Uterus (tissue), 4 donors: Measurements from ENCODE around the gene KIAA1328. TPM values are rescaled to one million over a fixed set of nuclear protein-coding genes. Genes with fewer than 3 reads are reported as not detected.

ENCODE experiments used
- DNase-seq, 2 donors: peaks; one replicate each; pipeline ENCODE4 v3.0.0-alpha.2; 2019 to 2020
- H3K27ac ChIP-seq, 2 donors: fragments of 200-600 bp; sonication (generic); 1 replicate in 1 of 2; 2 replicates in 1 of 2; pipeline ENCODE4 v1.5.1; 2016 to 2018
- H3K27me3 ChIP-seq, 2 donors: fragments of 200-600 bp; sonication (generic); one replicate each; pipeline ENCODE4 v1.5.1; 2018 to 2019; ENCODE audit warnings: control low read depth in 1 of 2
- H3K36me3 ChIP-seq, 2 donors: fragments of 200-600 bp; sonication (generic); one replicate each; pipeline ENCODE4 v1.5.1; 2019; ENCODE audit warnings: control low read depth in 1 of 2
- H3K4me1 ChIP-seq, 2 donors: fragments of 200-600 bp; sonication (generic); one replicate each; pipeline ENCODE4 v1.5.1; 2018 to 2019; ENCODE audit warnings: control low read depth in 1 of 2
- H3K4me3 ChIP-seq, 2 donors: fragments of 200-600 bp; sonication (generic); 1 replicate in 1 of 2; 2 replicates in 1 of 2; pipeline ENCODE4 v1.5.1; 2018 to 2019; ENCODE audit warnings: mild to moderate bottlenecking in 1 of 2
- H3K9me3 ChIP-seq, 2 donors: fragments of 200-600 bp; sonication (generic); one replicate each; pipeline ENCODE4 v1.5.1; 2019; ENCODE audit warnings: control low read depth in 1 of 2
- POLR2A ChIP-seq, 2 donors: fragments of 450-650 bp; IDR thresholded peaks; one replicate each; pipeline ENCODE4 v1.6.1; 2016; ENCODE audit warnings: antibody characterized with exemption in 2 of 2, mild to moderate bottlenecking in 1 of 2, moderate library complexity in 1 of 2
- intact Hi-C: fragments of 100-400 bp; cut with DNase I; formaldehyde crosslinking; loops from one replicate; pipeline ENCODE4 v1.15.1; 2023; ENCODE audit warnings: low total_unique reads
- total RNA-seq, 4 donors: library from RNA; depleted of rRNA in 3 of 4; stranded (reverse); fragments of >200 nt in 3 of 4; gene quantifications; one replicate each; pipeline versions ENCODE4 v1.1.0 to v1.2.4, GENCODE V29; 2014 to 2023
- TF ChIP-seq, protein P1 (sequence below), 4 experiments: fragments of 200-600 bp in 2 of 4; fragments of 450-650 bp in 2 of 4; sonication (generic) in 2 of 4; IDR thresholded peaks; one replicate each; pipeline ENCODE4 v1.5.1; 2016 to 2019; ENCODE audit warnings: antibody characterized with exemption in 4 of 4, mild to moderate bottlenecking in 2 of 4, moderate library complexity in 1 of 4
- donor health status: DM: yes; HTN: yes; CAD: no.

KIAA1328 gene
- total RNA-seq, 4 donors from 2014 or later: 16.5 to 55.1 (median 31.7) TPM

- no peak overlapping the region for H3K4me3 ChIP-seq
- no peak for DNase-seq
- intact Hi-C loops: no loop called here
Observed at GRCh38 chr18:37173384-37173783, 344.5 kb downstream of the KIAA1328 start.

DNA sequence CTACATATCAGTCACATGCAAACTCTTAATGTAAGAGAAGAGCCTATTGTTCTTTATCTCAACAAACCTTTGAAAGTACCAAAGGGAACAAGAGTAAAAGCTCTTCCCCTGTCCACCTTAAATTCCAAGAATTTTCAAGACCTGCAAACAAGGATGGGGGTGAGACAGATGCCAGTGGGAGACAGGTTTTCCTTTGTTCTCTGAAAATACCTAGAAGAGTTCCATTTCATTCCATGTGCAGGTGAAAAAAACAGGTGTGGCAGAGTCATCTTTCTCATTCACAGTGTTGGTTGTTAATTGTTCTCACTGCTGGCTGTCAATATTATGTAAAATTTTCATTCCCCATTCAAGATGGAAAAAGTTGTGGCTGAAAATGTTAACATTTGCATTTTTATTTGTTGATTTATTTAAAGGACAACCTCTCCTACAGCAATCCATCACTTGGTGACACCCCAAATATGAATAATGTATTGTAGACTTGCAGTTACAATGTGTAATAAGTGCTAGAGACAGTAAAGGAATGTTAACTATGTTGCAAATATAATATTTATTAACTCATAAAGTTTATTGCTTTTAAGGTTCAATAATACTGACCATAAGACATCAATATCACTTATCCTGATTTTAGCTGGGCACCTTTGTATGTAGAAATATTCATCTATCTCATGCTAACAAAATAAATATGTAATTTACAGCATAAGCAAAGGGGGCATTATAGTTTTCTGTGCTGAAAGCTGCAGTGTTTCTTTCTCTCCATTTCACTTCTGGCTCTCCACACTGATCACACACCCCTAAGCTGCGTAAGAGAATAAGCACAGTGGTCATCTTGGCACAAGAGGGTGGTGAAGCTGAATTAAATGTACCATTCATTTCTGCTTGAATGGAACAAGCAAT lies 347.0 kb downstream of the KIAA1328 start:
- Histone ChIP-seq H3K27ac (no peak overlapping the region), H3K4me1 (no peaks in the 10 kb centered on the region), H3K36me3 (no peaks in the 10 kb centered on the region), H3K4me3 (no peak overlapping the region), H3K27me3 (no peaks in the 10 kb centered on the region), H3K9me3 (no peaks in the 10 kb centered on the region)
- no peak for DNase-seq
- intact Hi-C loops: no loop called here
- TF ChIP-seq POLR2A (IDR thresholded peaks at IDR 0.05): no peak
- TF ChIP-seq, protein P1, sequence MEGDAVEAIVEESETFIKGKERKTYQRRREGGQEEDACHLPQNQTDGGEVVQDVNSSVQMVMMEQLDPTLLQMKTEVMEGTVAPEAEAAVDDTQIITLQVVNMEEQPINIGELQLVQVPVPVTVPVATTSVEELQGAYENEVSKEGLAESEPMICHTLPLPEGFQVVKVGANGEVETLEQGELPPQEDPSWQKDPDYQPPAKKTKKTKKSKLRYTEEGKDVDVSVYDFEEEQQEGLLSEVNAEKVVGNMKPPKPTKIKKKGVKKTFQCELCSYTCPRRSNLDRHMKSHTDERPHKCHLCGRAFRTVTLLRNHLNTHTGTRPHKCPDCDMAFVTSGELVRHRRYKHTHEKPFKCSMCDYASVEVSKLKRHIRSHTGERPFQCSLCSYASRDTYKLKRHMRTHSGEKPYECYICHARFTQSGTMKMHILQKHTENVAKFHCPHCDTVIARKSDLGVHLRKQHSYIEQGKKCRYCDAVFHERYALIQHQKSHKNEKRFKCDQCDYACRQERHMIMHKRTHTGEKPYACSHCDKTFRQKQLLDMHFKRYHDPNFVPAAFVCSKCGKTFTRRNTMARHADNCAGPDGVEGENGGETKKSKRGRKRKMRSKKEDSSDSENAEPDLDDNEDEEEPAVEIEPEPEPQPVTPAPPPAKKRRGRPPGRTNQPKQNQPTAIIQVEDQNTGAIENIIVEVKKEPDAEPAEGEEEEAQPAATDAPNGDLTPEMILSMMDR (IDR thresholded peaks at IDR 0.05): no peak

More at GRCh38 chr18:37173384-37173783, 344.5 kb downstream of the KIAA1328 start:
- Histone ChIP-seq H3K27me3 (no peaks in the 10 kb centered on the region), H3K9me3 (no peaks in the 10 kb centered on the region), H3K4me1 (no peaks in the 10 kb centered on the region), H3K36me3 (no peaks in the 10 kb centered on the region), H3K27ac (no peak overlapping the region)
- TF ChIP-seq POLR2A (IDR thresholded peaks at IDR 0.05): no peak
- TF ChIP-seq, protein P1 (IDR thresholded peaks at IDR 0.05): no peak

DNA sequence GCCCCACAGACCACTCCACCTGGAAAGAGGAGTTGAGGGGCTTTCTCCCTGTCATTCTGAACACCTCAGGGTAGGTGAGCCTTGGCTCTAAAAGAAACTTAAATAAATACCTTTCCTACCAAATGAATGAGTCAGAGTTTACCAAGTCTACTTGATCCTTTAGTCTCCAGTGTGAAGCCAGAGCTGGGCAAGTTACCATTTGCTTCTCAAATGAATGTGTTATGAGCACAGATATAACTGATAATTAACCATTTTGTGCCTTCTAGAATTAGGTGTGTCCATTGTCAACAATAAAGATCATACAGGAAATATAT lies 347.7 kb downstream of the KIAA1328 start:
- TF ChIP-seq, protein P1 (IDR thresholded peaks at IDR 0.05): no peak
- no peak for TF ChIP-seq POLR2A (IDR thresholded peaks at IDR 0.05)
- Histone ChIP-seq H3K4me1 (no peaks in the 10 kb centered on the region), H3K4me3 (no peak overlapping the region), H3K36me3 (no peaks in the 10 kb centered on the region), H3K27ac (no peak overlapping the region), H3K27me3 (no peaks in the 10 kb centered on the region), H3K9me3 (no peaks in the 10 kb centered on the region)
- intact Hi-C loops: no loop called here
- no peak for DNase-seq

DNA sequence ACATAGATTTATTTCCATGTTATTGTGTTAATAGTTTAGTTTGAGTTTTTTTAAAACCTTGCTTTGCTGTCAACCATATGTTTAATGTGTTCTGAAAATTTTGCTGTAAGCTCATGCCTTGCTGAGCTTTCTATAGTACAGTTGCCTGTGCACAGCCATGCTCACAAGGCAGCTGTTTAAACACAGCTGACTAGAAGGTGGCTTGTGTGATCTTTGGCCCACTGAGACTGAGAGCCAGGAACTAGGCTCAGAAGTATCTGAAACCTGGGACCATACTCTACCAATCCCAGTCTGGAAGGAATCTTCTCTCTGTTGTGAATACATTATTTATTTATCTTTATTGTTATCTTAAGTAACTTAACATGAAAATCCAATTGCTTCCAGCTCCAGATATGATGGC lies 350.5 kb downstream of the KIAA1328 start:
- Histone ChIP-seq H3K27ac (no peak overlapping the region), H3K4me3 (no peak overlapping the region), H3K4me1 (no peaks in the 10 kb centered on the region), H3K27me3 (no peaks in the 10 kb centered on the region), H3K9me3 (no peaks in the 10 kb centered on the region), H3K36me3 (no peaks in the 10 kb centered on the region)
- intact Hi-C loops: no loop called here
- no peak for TF ChIP-seq POLR2A (IDR thresholded peaks at IDR 0.05)
- TF ChIP-seq, protein P1 (IDR thresholded peaks at IDR 0.05): no peak
- DNase-seq: no peak

GRCh38 chr18:37180086-37180485 lies 351.2 kb downstream of the KIAA1328 start:
- Histone ChIP-seq H3K4me1 (no peaks in the 10 kb centered on the region), H3K36me3 (no peaks in the 10 kb centered on the region), H3K27ac (no peak overlapping the region), H3K27me3 (no peaks in the 10 kb centered on the region), H3K9me3 (no peaks in the 10 kb centered on the region), H3K4me3 (no peak overlapping the region)
- TF ChIP-seq POLR2A (IDR thresholded peaks at IDR 0.05): no peak
- TF ChIP-seq, protein P1 (IDR thresholded peaks at IDR 0.05): no peak
- intact Hi-C loops: no loop called here
- no peak for DNase-seq
